GM06990 (cell line): Measurements from ENCODE around the gene COL5A1.

ENCODE experiments used
- DNase-seq: peaks from one replicate; pipeline ENCODE4 v3.0.0-alpha.2; 2011; ENCODE audit not compliant: insufficient read length; ENCODE audit errors: extremely low read depth
- H3K27me3 ChIP-seq: replicated peaks from 2 replicates; pipeline ENCODE4 v1.6.0; 2011; ENCODE audit warnings: low read length; ENCODE audit not compliant: control insufficient read depth, insufficient read depth
- H3K36me3 ChIP-seq: 2 replicates; pipeline ENCODE4 v1.5.1; 2011; ENCODE audit warnings: low read length; ENCODE audit not compliant: control insufficient read depth, insufficient read depth
- H3K4me3 ChIP-seq: replicated peaks from 2 replicates; pipeline ENCODE4 v1.5.1; 2011; ENCODE audit warnings: low read depth, mild to moderate bottlenecking, control low read depth, low read length
- CTCF ChIP-seq: IDR thresholded peaks from 2 replicates; pipeline ENCODE4 v1.5.1; 2011; ENCODE audit warnings: low read length, control low read depth, mild to moderate bottlenecking, inconsistent platforms; ENCODE audit not compliant: insufficient read depth, poor library complexity, severe bottlenecking

The COL5A1 gene

DNA sequence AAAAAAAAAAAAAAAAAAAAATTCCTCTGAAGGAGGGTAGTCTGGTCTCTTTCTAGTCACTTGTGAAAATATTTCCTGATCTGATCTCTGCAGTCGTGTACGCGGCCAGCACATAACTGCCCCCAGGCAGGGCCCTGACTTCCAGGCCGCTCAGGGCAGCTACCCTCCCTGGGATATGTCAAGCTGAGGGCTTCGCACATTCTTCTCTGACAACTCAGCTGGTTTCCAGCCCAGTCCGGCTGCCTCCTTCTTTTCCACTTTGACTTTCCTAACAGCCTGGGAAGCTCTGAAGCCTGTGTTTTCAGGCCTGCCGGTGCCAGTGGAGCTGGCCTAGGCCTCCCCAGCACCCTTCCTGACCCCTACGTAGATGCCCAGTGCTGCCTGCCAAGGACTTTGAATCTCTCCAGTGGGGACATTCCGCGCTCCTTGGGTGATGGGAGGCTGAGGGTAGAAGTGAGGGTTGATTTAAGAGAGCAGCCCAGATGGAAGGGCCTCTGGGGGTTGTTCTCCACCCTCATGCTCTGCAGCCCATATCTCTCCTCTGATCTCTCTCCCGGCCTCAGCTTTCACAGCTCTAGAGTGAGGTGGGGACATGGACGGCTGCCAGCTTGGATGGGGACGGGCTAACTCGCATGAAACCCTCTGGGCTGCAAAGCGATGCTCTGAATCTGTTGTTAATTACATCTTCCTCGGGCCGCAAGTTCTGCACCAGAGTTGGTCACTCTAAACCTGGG lies 20.7 kb downstream of the COL5A1 start:
- H3K4me3 ChIP-seq, result no peak overlapping the region
- no peaks in the 10 kb centered on the region for H3K36me3 ChIP-seq
- H3K27me3 ChIP-seq, result no peaks in the 10 kb centered on the region
- TF ChIP-seq CTCF, result no peak
- DNase-seq, result no peak

DNA sequence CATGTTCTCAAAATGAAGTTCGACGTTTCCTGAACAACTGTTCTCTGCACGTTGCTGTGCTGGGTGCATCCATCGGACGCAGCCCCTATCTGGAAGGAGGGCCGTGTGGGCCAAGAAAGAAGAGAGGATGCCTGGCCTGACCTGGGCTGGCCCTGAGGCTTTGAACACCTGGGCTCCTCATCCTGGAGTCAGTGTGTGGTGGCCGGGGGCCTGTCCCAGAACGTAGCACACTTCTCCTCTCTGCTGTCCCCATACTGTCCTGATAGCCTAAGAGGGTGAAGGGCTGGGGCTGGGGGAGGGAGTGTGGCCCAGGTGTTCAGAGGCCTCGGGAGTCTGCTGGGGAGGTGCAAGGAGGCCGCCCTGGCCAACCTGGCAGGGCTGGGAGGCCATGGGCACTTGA lies 21.5 kb downstream of the COL5A1 start:
- TF ChIP-seq CTCF, result no peak
- Histone ChIP-seq H3K36me3 (no peaks in the 10 kb centered on the region), H3K4me3 (no peak overlapping the region), H3K27me3 (no peaks in the 10 kb centered on the region)
- no peak for DNase-seq

GRCh38 chr9:134663753-134664415 lies 22.3 kb downstream of the COL5A1 start:
- no peak for DNase-seq
- no peak for TF ChIP-seq CTCF
- H3K27me3 ChIP-seq, result no peaks in the 10 kb centered on the region
- no peaks in the 10 kb centered on the region for H3K36me3 ChIP-seq
- no peak overlapping the region for H3K4me3 ChIP-seq

DNA sequence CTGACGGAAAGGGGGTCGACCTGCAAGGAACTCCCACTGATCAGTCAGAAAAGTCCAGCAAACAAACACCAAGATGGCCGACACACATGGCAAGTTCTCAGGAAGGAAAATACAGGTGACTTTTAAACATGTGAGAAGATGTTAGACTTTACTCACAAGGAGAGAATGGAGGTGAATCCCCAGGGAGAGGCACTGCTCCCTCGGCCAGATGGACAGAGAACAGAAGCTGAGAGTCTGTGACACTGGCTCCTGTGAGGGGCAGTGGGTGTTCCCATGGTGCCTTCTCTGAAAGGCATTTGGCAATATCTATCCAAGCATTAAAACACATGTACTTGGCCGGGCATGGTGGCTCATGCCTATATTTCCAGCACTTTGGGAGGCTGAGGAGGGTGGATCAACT lies 22.8 kb downstream of the COL5A1 start:
- H3K27me3 ChIP-seq, result no peaks in the 10 kb centered on the region

GRCh38 chr9:134666208-134666607 lies 24.6 kb downstream of the COL5A1 start:
- H3K4me3 ChIP-seq, result no peak overlapping the region
- DNase-seq, result no peak
- no peaks in the 10 kb centered on the region for H3K36me3 ChIP-seq
- H3K27me3 ChIP-seq, result no peaks in the 10 kb centered on the region
- TF ChIP-seq CTCF, result no peak

More for the DNA sequence above, 22.8 kb downstream of the COL5A1 start:
- TF ChIP-seq CTCF, result no peak
- Histone ChIP-seq H3K4me3 (no peak overlapping the region), H3K36me3 (no peaks in the 10 kb centered on the region)
- DNase-seq, result no peak
